NCI-H82 (cell line): Measurements from ENCODE around the gene CYTH1.

Source experiments
- DNase-seq: peaks from one replicate; lab custom pipeline; 2025; lab: John Stamatoyannopoulos, UW

The CYTH1 gene

DNA sequence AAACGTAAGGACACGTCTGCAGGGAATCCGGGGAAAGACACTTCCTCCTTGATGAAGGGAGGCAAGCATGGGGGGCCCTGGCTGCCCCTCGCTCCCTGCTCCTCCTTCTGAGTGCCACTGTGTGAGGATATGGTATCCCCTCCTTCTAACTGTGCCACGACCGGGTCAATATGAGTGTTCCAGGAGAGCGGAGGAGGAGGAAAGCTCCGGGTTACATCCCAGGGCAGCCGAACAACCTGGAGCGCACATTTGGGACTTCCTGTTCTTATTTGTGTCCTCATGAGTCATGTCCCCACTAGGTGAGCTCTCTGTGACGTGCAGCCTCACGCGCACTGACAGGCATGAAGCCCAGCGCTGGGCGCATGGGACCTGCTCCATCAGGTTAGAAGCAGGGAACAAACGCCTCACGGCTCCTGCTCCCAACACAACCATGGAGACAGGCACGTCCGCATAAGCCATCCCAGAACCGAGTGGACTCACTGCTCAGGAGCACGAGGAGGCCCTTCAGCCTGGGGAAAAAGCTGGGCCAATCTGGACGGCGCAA is 112.0 kb downstream of the CYTH1 start:
- DNase-seq, result no peak

DNA sequence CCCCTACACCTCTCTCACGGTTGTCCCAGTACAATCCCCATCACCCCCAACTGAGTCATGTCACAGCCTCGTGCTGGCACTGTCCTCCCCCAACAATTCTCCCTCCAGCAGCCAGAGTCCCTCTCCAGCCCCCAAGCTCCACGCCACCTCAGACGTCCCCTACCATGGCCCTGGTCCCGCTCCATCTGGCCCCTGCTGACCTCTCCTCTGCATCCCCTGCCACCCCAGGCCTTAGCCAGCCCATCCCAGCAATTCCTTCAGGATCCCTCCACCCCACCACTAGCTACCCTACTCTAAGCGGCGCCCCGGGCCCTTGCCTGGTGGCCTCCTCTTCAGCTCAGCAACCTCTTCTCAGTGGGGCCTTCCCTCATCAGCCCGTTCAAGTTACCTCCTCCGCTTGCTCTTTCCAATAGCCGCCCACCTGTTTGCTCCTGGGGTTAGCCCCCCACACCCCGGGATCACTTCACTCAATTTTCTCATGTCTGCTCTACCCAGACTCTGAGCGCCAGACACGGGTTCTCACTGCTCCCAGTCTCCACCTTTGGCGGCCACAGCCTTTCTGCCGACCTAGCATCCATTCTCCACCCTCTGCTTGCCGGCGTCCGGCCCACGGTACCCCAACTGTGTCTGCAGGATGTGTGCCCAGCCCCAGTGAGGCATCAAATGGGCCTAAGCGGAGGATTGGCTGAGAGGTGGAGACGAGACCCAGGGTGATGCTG is 112.7 kb downstream of the CYTH1 start:
- DNase-seq, result no peak

DNA sequence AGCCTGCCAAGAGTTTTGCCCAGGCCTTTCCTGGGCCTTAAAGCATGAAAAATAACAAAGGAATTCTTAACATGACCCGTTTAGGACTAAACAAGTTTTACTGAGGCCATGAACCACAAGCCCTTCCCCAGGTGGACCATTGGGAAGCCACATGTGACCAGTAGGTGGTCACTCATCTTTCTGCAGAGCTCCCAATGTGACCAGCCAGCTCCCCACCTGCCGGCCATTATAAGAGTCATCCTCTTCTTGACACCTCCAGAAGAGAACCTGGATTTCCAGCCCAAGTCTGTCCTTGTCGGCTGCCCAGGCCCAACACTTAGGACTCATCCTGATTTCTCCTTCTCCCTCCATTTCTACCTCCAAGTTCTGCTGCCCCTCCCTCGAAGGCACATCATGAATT is 113.2 kb downstream of the CYTH1 start:
- no peak for DNase-seq

DNA sequence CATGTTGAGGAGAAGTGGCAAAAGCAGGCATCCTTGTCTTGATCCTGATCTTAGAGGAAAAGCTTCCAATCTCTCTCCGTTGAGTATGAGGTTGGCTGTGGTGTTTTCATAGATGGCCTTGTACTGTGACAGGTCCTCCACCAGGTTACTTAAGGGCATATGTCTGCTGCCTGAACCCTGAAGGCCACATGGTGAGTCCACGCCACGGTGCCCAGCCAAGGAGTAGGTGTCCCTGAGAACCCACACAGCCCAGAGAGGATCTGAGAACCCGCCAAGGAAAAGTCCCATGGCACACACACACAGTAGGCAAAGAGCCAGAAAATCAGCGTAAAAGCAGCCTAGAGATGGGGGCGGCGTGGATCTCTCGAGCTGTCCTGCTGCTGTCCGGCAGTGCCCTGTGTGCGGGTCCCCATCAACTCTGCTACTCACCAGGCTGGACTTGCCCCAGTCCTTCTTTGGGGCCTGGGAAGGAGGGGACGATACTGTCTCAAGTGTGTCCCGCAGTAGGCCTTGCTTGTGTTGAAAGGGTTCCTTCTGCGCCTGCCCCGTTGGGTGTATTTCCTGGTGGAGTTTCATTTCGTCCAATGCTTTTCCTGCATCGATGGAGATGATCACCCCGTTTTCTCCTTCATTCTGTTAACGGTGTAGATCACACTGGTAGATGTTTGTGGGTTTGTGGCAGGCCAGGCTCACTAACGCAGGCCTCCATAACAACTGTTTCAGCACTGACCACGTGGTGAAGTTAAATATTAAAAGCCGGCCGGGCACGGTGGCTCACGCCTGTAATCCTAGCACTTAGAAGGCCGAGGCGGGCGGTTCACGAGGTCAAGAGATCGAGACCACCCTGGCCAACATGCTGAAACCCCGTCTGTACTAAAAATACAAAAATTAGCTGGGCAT is 114.1 kb downstream of the CYTH1 start:
- no peak for DNase-seq

DNA sequence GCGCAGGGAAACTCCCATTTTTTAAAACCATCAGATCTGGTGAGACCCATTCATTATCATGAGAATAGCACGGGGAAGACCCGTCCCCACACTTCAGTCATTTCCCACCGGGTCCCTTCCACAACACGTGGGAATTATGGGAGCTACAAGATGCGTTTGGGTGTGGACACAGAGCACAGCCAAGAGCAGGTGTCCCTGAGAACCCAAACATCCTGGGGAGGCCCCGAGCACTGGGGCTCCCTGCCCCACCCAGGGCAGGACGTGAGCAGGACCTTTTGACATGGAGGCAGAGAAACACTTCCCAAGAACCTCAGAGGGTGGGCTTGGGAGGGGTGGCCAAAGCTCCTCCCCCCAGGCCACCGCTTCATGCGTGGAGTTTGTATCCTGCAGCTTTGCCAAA is 115.0 kb downstream of the CYTH1 start:
- DNase-seq, result no peak

DNA sequence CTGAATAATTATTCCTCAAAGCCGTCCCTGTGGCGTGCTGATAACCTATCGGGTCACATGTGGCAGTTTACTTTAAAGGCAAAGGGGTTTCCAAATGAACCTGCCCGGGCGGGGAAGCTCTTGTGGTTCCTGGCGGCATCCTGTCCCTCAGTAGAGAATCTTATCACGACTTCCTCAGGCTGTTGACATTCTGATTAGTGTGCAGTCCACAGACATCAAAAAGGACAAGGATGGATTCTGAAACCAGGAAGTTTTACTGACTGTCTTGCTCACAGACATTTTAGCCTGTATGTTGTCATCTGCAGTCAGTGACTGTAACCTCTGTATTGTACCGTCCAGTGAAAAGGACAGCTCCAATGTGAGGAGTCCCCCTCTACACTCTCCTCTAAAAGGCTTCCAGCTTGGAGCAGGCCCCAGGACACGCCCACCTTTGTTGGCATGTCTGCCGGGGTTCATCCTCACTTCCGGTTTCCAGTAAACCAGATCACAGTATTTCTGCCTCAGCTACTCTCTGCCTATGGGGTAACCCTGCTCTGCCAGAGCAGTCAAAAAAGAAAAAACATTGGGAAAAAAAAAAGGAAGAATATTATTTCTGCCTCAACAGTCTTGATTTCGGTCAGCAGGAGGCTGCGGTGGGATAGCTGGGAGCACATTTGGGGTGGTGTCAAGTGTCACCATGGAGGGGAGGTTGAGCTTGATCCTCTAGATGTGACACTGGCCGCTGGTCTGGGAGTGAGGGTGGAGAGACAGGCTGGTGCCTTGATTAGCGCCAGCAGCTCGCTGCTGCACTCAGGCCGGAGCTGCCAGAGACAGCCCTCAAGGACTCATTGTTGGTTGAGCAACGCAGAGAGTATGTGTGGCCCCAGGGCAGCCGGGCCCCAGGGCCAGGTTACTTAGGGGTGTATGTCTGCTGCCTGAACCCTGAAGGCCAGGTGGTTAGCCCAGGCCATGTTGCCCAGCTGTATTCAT is 115.8 kb downstream of the CYTH1 start:
- DNase-seq, result no peak

DNA sequence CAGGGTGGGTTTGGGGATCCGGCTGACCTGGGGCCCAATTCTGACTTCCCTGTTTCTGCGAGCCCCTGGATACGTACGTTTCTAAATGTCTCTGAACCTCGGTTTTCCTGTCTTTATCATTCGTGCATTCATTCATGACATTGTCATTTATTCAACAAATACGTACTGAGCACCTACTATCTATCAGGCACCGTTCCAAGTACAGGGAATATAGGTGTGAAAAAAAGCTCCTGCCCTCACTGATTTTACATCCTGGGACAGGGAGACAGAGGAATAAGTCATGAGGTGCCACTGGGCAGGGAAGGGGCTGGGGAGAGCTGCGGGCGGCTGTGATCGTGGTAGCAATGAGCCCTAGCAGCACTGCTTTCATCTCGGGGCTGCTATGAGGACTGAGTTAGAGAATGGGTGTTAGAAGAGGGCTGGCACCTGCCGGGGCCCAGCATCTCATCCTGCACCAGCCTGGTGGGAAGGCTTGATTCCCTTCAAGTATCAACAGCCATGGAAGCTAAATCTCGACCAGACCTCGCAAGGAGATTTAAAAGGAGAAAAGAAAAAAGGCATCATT is 116.6 kb downstream of the CYTH1 start:
- DNase-seq, result no peak

DNA sequence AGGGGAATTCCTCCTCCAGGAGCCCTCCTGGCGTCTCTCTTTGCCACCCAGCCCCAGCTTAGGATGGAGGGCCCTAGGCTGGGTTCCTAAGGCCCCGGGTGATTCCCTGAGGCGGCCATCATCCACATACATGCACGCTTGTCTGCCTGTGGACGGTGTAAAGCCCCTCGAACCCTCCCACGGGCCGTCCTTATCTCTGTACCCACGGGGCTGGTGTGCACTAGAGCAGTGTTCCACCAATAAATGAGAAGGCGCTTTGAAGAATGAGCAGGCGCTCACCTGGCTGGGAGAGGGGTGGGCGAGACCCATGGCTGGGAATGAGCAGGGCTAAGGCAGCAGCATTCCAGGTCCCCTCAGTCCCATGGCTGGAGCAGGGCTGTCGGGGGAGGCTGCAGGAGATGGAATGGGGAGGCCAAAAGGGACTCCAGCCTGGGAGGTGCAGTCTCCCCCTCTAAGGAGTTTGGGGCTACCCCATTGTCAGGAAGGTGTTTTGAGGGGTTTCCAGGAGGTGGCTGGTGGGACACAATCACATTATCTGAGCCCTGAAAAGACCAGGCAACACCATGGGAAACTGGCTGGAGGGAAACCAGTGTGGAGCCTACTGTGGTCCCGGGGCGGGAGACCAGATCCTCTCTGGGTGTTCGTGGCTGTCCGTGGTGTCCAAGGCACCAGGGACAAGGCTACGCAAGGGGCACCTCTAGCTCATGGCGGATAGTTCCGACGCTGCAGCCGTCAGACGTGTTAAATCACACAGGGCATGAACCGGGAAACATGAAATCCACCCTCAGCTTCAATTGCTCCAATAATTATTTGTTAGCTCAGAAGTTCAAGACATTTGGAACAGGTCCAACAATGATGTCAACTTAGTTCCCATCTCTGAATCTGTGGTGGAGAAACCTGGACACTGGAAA is 117.3 kb downstream of the CYTH1 start:
- DNase-seq, result no peak

DNA sequence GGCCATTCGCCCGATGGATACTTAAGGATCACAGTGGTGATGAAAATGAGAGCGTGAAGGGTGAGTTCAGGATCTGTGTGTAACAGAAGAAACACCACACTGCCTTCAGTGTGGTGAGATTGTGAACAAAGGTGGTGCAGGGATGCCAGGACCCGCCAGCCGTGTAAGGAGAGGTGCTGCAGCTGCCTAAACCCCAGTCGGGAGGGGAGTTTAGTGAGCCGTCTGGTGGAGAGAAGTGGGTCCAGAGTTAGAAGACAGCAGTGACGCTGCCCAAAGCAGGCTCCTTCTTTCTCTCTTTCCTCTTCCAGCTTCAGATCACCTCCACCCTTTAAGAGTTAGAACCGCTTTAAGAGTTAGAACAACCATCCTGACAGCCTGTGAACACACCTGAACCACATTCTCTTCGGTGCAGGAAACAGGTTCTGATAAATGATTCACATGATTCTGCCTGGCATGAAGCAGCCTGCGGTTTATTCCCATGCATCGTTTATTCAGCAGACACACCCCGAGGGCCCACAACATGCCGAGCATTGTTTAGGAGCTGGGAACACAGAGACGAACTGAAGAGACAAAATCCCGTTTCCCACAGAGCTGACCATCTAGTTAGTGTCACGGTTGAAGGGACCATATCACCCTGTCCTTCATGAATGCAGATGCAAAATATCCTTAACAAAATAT is 120.8 kb downstream of the CYTH1 start:
- DNase-seq, result no peak

DNA sequence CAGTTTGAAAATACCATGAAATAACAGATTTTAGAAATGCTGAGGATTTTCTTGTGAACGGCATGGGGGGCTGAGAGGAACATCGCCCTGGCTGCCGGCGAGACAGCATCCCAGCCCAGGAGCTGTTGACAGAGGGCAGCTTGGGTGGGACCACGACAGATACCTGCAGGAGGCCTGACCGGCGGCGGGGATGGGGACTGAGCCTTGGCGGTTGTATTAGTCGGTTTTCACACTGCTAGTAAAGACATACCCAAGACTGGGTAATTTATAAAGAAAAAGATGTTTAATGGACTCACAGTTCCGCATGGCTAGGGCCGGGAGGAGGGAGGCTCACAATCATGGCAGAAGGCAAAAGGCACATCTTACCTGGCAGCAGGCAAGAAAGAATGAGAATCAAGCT is 122.5 kb downstream of the CYTH1 start:
- DNase-seq, result no peak

DNA sequence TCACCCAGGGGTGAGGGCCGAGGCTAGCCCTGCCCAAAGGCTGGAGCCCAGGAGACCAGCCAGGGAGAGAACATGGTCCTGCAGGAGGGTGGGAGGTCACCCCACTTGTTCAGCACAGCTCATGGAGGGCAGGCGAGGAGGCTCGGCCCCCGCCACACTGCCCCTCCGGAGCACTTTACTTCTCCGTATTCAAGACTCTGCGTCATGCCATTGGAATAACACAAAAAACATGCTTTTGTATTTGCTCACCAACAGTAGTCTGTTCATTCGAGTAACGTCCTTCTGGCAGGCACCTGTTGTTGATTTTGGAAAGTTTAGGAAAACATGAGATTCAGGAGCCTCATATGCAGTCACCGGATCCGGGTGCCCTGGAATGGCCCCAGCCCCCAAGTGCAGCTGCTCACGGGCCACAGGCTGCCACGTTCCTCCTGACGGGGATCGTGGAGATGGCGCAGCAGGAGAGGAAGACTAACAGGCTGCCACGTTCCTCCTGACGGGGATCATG is 123.7 kb downstream of the CYTH1 start:
- DNase-seq, result no peak

DNA sequence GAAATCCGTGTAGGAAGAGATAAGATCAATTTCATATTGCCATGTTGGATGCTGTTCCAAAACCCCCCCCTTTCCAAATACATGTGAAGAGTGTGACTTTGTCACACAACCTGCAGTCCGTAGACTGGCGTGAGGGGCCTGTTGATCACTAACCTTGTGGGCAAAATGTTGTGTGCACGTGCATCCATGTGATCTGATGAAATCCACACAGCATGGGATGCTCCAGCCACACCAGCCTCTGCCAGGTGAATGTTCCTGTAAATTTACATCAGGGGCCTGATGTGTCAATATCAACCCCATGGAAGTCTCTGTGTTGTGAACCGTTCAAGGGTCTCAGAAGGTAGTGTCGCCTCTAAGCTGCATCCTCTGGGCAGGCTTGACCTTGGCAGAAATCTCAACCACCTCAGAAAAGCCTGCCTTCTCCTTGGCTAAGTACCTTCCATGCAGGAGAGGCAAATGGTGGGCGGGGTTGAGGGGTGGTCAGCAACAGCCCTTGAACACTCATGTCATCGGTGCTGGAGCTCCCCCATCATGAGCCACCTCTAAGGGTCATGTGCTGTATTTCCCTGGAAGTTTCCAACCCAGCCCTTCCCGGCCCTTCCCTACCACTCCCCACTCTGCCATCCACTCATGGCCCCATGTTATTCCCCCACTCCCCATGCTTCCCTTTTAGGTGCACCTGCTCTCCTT is 126.7 kb downstream of the CYTH1 start:
- no peak for DNase-seq

DNA sequence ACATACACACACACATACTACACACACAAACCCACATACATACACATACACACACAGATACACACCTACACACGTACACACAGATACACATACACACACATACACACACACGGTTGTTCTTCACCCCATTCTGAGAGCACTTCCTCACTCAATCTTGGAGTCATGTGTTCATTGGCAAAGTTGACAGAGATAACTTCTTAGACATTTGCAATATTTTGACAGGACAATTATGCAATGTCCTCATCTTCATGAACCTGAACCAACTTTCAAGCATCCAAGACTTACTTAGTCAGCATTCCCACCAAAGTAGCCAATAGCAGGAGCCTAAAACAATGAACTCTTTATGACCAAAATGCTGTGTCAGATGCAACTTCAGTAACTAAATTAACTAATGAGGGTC is 127.7 kb downstream of the CYTH1 start:
- DNase-seq, result no peak

DNA sequence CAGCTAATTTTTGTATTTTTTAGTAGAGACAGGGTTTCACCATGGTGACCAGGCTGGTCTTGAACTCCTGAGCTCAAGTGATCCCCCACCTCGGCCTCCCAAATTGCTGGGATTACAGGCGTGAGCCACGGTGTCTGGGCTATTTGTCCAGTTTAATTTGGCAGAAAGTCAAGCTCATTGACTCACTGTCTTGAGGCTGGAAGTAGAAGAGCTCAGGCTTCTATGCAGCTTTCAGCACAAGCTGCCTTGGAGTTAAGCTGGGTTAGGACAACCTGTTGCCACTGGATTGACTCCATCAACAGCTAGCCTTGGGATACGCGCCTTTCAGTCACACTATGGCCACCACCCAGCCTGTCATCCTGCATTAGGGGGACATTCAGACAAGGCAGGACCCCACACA is 128.7 kb downstream of the CYTH1 start:
- DNase-seq, result no peak

DNA sequence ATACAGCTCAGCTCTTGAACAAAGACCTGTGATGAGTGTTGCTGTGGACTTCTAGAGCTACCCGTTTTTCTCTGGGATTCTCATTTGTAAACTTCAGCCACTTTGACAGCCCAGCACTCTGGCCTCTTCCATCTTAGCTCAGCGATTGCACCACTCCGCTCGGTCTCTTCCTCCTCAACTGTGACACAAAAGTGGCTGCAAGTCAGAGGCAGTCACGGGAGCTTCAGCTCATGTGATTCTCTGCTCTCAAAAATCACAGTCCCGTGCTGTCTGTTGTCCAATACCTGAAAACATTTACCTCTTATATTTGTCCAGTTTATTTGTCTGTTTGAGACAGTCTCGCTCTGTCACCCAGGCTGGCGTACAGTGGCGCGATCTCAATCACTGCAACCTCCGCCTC is 129.2 kb downstream of the CYTH1 start:
- DNase-seq, result no peak

DNA sequence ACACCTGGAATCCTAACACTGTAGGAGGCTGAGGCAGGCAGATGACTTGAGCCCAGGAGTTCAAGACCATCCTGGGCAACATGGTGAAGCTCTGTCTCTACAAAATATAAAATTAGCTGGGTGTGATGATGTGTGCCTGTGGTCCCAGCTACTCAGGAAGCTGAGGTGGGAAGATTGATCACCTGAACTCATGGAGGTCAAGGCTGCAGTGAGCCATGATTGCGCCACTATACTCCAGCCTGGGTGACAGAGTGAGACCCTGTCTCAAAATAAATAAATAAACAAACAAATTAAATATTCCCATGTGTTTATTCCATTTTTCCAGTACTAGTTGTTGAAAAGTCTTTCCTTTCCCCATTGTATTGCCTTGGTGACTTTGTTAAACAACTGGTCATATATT is 130.0 kb downstream of the CYTH1 start:
- no peak for DNase-seq

DNA sequence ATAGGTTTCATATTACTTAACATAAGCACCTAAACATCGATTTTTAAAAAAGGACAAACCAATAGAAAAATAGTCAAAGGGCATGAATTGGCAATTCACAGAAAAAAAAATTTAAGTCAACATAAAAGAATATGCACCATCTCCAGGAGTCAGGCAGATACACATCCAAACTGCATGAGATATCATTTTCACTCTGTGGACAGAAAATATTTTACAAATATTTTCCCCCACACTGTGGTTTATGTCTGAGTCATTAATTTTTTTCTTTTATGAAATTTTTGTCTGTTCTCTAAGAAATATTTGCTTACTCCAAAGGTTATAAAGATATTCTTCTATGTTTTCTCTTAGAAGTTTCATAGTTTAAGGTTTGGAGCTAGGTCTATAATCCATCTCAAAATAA is 130.5 kb downstream of the CYTH1 start:
- DNase-seq, result no peak

DNA sequence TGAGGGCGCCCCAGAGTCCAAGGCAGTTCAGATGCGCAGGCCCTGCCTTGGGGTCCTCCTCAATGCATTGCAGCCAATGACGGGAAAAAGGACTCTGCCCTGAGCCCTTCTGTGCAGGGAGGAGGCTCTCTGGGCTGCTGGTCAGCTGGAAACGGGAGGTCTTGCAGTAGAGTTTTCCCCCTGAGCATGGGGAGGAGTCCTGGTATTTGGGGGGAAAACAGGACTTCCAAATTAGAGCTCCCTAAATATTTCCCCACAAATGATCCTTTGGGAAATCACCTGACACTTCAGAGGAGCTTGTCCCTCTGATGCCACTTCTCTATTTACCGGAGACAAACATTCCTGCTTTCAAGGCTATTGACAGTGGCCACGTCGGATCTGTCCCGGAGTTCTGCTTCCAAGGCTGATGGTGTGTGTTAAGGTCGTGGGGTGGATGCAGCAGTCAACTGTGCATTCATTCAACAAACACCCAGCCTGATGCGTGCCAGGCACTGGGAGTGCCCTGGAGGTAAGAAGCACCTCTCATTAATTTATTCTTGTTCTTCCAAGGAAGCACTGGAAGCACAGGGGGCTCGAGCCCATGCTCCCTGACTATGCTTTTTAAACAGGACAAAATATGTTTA is 131.9 kb downstream of the CYTH1 start:
- DNase-seq, result no peak

DNA sequence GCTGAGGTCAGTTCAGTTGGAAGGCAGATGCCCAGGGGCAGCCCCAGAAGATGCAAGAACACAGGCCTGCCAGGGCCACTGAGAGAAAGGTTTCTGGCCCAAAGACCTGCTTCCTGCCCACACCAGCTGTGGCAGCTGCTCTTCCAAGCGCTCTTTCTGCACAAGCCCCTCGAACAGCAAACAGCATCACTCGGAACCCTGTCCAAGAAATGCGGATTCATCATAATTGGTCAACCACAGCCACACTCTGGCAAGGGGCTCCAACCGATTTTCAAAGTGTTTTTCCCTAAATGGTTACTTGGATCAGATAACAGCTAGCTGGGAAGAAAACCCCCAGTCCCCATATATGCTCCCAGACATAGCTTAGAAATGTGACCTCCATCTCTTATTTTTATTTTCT is 133.8 kb downstream of the CYTH1 start:
- DNase-seq, result no peak
